H1 (cell line): Measurements from ENCODE around the gene PHACTR1. TPM values are rescaled to one million over a fixed set of nuclear protein-coding genes. Genes with fewer than 3 reads are reported as not detected.

Source experiments
- CTCF ChIA-PET: fragments of 300-600 bp; sonication (Branson Sonifier 250); formaldehyde crosslinking; loops from one replicate; lab custom pipeline; 2021; ENCODE audit not compliant: partially characterized antibody; lab: Charles Lee
- POLR2A ChIA-PET: fragments of 300-600 bp; sonication (Branson Sonifier 250); formaldehyde crosslinking; loops from one replicate; lab custom pipeline; 2021; ENCODE audit warnings: inconsistent platforms; ENCODE audit not compliant: partially characterized antibody; lab: Charles Lee
- DNase-seq, 2 experiments: peaks; one replicate each; pipeline versions ENCODE4 v3.0.0 to v3.0.0-alpha.2; 2010 to 2022; ENCODE audit warnings: low spot score in 2 of 2, low read depth in 1 of 2, mixed read lengths in 1 of 2
- FAIRE-seq: peaks from 2 replicates; lab custom pipeline; 2011; peaks lifted over from hg19 to GRCh38; lab: Jason Lieb, UNC
- H2AFZ ChIP-seq: 2 replicates; pipeline ENCODE4 v1.8.1; 2012; ENCODE audit warnings: low read length, inconsistent platforms
- H2AK5ac ChIP-seq: 2 replicates; pipeline ENCODE4 v1.6.1; 2013; ENCODE audit warnings: low read depth, low read length
- H2BK120ac ChIP-seq: replicated peaks from 2 replicates; pipeline ENCODE3; 2013; ENCODE audit warnings: low read depth, low read length, inconsistent platforms
- H2BK12ac ChIP-seq: 2 replicates; pipeline ENCODE4 v1.6.1; 2013; ENCODE audit warnings: low read depth, low read length
- H2BK15ac ChIP-seq: 2 replicates; pipeline ENCODE4 v1.6.1; 2013; ENCODE audit warnings: low read length
- H2BK20ac ChIP-seq: 2 replicates; pipeline ENCODE4 v1.6.1; 2013; ENCODE audit warnings: low read length
- H2BK5ac ChIP-seq: 2 replicates; pipeline ENCODE4 v1.6.1; 2013; ENCODE audit warnings: low read depth, low read length
- H3K14ac ChIP-seq: 2 replicates; pipeline ENCODE4 v1.6.1; 2013; ENCODE audit warnings: inconsistent platforms; ENCODE audit not compliant: insufficient read length
- H3K18ac ChIP-seq: 2 replicates; pipeline ENCODE4 v1.6.1; 2013; ENCODE audit warnings: low read length; ENCODE audit errors: extremely low read depth
- H3K23ac ChIP-seq: 2 replicates; pipeline ENCODE4 v1.6.1; 2013; ENCODE audit warnings: inconsistent platforms; ENCODE audit not compliant: insufficient read length
- H3K23me2 ChIP-seq: 2 replicates; pipeline ENCODE4 v1.6.1; 2013; ENCODE audit warnings: low read depth, low read length
- H3K27ac ChIP-seq: 2 replicates; pipeline ENCODE4 v1.6.1; 2011; ENCODE audit warnings: low read depth, low read length, inconsistent platforms
- H3K27me3 ChIP-seq, 4 experiments: replicated peaks in 1 of 4; 1 replicate in 1 of 4; 2 replicates in 3 of 4; pipeline versions ENCODE4 v1.6.1 to v1.8.1; 2011 to 2013; ENCODE audit warnings: low read length in 3 of 4, mild to moderate bottlenecking in 3 of 4, inconsistent platforms in 2 of 4, mixed read lengths in 2 of 4, moderate library complexity in 1 of 4; ENCODE audit not compliant: control insufficient read depth in 3 of 4, insufficient read depth in 3 of 4; ENCODE audit errors: extremely low read depth in 1 of 4
- H3K36me3 ChIP-seq, 4 experiments: 2 replicates each; pipeline versions ENCODE4 v1.6.1 to v1.8.1; 2011 to 2013; ENCODE audit warnings: mild to moderate bottlenecking in 4 of 4, low read length in 3 of 4, moderate library complexity in 2 of 4, control low read depth in 1 of 4, inconsistent platforms in 1 of 4; ENCODE audit not compliant: insufficient read depth in 4 of 4, control insufficient read depth in 2 of 4
- H3K4ac ChIP-seq: replicated peaks from 2 replicates; pipeline ENCODE3; 2013; ENCODE audit warnings: low read length, low read depth, mixed read lengths, inconsistent platforms; ENCODE audit not compliant: insufficient read length
- H3K4me1 ChIP-seq, 4 experiments: replicated peaks in 1 of 4; 1 replicate in 1 of 4; 2 replicates in 3 of 4; pipeline versions ENCODE4 v1.6.1 to v1.8.1; 2011 to 2013; ENCODE audit warnings: low read length in 3 of 4, inconsistent platforms in 2 of 4, mixed read lengths in 1 of 4; ENCODE audit not compliant: insufficient read depth in 4 of 4, control insufficient read depth in 3 of 4
- H3K4me2 ChIP-seq, 2 experiments: 2 replicates each; pipeline versions ENCODE4 v1.6.1 to v1.8.1; 2011 to 2013; ENCODE audit warnings: low read depth in 2 of 2, low read length in 2 of 2, control low read depth in 1 of 2, inconsistent platforms in 1 of 2, mild to moderate bottlenecking in 1 of 2; ENCODE audit not compliant: insufficient read depth in 1 of 2
- H3K4me3 ChIP-seq, 4 experiments: fragments of 200-600, 300-600 bp in 1 of 4; sonication (generic), shearing (Covaris generic), sonication (Bioruptor Twin) in 1 of 4; 2 replicates each; pipeline versions ENCODE4 v1.5.1 to v1.8.1; 2011 to 2016; ENCODE audit warnings: low read length in 4 of 4, low read depth in 3 of 4, control low read depth in 2 of 4, inconsistent platforms in 2 of 4, mild to moderate bottlenecking in 2 of 4, mixed read lengths in 1 of 4, moderate library complexity in 1 of 4; ENCODE audit not compliant: insufficient read depth in 2 of 4; ENCODE audit errors: extremely low read depth in 1 of 4
- H3K56ac ChIP-seq: replicated peaks from 2 replicates; pipeline ENCODE3; 2013; ENCODE audit warnings: low read depth, mild to moderate bottlenecking, mixed read lengths, low read length, inconsistent platforms; ENCODE audit not compliant: insufficient read length
- H3K79me1 ChIP-seq: 2 replicates; pipeline ENCODE4 v1.6.1; 2013; ENCODE audit warnings: low read depth, low read length, control low read depth
- H3K79me2 ChIP-seq, 2 experiments: 2 replicates each; pipeline versions ENCODE4 v1.6.1 to v1.8.1; 2012 to 2013; ENCODE audit warnings: low read length in 2 of 2, mild to moderate bottlenecking in 2 of 2, inconsistent platforms in 1 of 2; ENCODE audit not compliant: insufficient read depth in 2 of 2, control insufficient read depth in 1 of 2
- H3K9ac ChIP-seq, 4 experiments: replicated peaks in 1 of 4; 1 replicate in 1 of 4; 2 replicates in 3 of 4; pipeline versions ENCODE4 v1.6.1 to v1.8.1; 2011 to 2013; ENCODE audit warnings: low read depth in 3 of 4, low read length in 3 of 4, control low read depth in 2 of 4, mild to moderate bottlenecking in 2 of 4, moderate library complexity in 2 of 4, inconsistent platforms in 1 of 4; ENCODE audit errors: extremely low read depth in 1 of 4
- H3K9me3 ChIP-seq, 2 experiments: 2 replicates each; pipeline versions ENCODE4 v1.6.1 to v1.8.1; 2012 to 2013; ENCODE audit warnings: mild to moderate bottlenecking in 2 of 2, moderate library complexity in 2 of 2, control low read depth in 1 of 2, inconsistent platforms in 1 of 2, low read depth in 1 of 2, low read length in 1 of 2, mixed read lengths in 1 of 2; ENCODE audit not compliant: insufficient read depth in 2 of 2
- H4K20me1 ChIP-seq, 2 experiments: replicated peaks in 1 of 2; 2 replicates each; pipeline versions ENCODE3 to v1.8.1; 2011 to 2013; ENCODE audit warnings: inconsistent platforms in 2 of 2, low read length in 2 of 2, mild to moderate bottlenecking in 1 of 2; ENCODE audit not compliant: insufficient read depth in 2 of 2, control insufficient read depth in 1 of 2
- H4K5ac ChIP-seq: 2 replicates; pipeline ENCODE4 v1.6.1; 2013; ENCODE audit warnings: low read length, low read depth, mixed read lengths, inconsistent platforms; ENCODE audit not compliant: insufficient read length
- H4K8ac ChIP-seq: 2 replicates; pipeline ENCODE4 v1.8.0; 2013; ENCODE audit warnings: mild to moderate bottlenecking, moderate library complexity, low read length, inconsistent platforms; ENCODE audit not compliant: insufficient read depth; ENCODE audit errors: extremely low read depth
- H4K91ac ChIP-seq: replicated peaks from 2 replicates; pipeline ENCODE3; 2013; ENCODE audit warnings: low read length, mixed read lengths, inconsistent platforms; ENCODE audit not compliant: insufficient read length
- CHD2 ChIP-seq: IDR thresholded peaks from 2 replicates; pipeline ENCODE4 v1.6.1; 2012; ENCODE audit warnings: low read length, improper control_type of control experiment
- JUND ChIP-seq: IDR thresholded peaks from 2 replicates; pipeline ENCODE4 v1.6.1; 2011; ENCODE audit warnings: mild to moderate bottlenecking, improper control_type of control experiment, low read length
- PHF8 ChIP-seq: fragments of 200-600 bp; sonication (generic); conservative IDR thresholded peaks from 2 replicates; pipeline ENCODE4 v1.7.1; 2012; ENCODE audit warnings: low read depth, mild to moderate bottlenecking, inconsistent platforms, low read length, moderate library complexity
- POLR2A ChIP-seq, 2 experiments: IDR thresholded peaks; 1 replicate in 1 of 2; 2 replicates in 1 of 2; pipeline ENCODE4 v1.6.1; 2011; ENCODE audit warnings: low read depth in 2 of 2, low read length in 2 of 2, mild to moderate bottlenecking in 2 of 2; ENCODE audit errors: control extremely low read depth in 1 of 2
- SIX5 ChIP-seq: IDR thresholded peaks from 2 replicates; pipeline ENCODE4 v1.6.1; 2011; ENCODE audit warnings: mild to moderate bottlenecking, low read depth, low read length
- SP4 ChIP-seq: IDR thresholded peaks from 2 replicates; pipeline ENCODE4 v1.6.1; 2012; ENCODE audit warnings: low read length, inconsistent platforms
- SRF ChIP-seq: IDR thresholded peaks from 2 replicates; pipeline ENCODE4 v1.6.1; 2011; ENCODE audit warnings: mild to moderate bottlenecking, low read depth, low read length, moderate library complexity
- TAF1 ChIP-seq: IDR thresholded peaks from 2 replicates; pipeline ENCODE4 v1.6.1; 2011; ENCODE audit warnings: mild to moderate bottlenecking, low read depth, low read length
- polyA plus RNA-seq, 7 experiments: library from polyadenylated mRNA; depleted of rRNA in 3 of 7; stranded (reverse) in 5 of 7; unstranded in 2 of 7; fragments of >200 nt in 5 of 7; fragments of 200-250 nt in 2 of 7; gene quantifications; 1 replicate in 5 of 7; 2 replicates in 1 of 7; 4 replicates in 1 of 7; pipeline versions ENCODE4 v1.2.1 to v1.2.3, GENCODE V29; 2011 to 2013; ENCODE audit warnings: missing spikeins in 2 of 7, mixed read lengths in 2 of 7
- total RNA-seq: library from RNA; stranded (reverse); fragmentation: NEBNext Ultra II Directional; extraction: Animal tissue kit (Norgen Biotek cat#: 25700); gene quantifications from 2 replicates; pipeline ENCODE4 v1.2.1, GENCODE V29; 2021

The PHACTR1 gene
- total and polyA plus RNA-seq, 2 of the 8 experiments (the other 6 are each of a cell fraction or from before 2014, with no cell fraction given): 3.9 to 17.1 TPM

GRCh38 chr6:13314806-13315205 lies 598.2 kb downstream of the PHACTR1 start:
- H2BK120ac ChIP-seq: no peak overlapping the region
- no peaks in the 10 kb centered on the region for H3K79me2 ChIP-seq
- H4K20me1 ChIP-seq: no peaks in the 10 kb centered on the region
- H3K23ac ChIP-seq: no peak overlapping the region
- no peak overlapping the region for H4K8ac ChIP-seq
- H2AK5ac ChIP-seq: no peak overlapping the region
- no peak overlapping the region for H2BK15ac ChIP-seq
- DNase-seq (no peak), FAIRE-seq (no peak)
- no peak overlapping the region for H3K4me2 ChIP-seq
- peaks cover 11 to 74% (median 47%) of the 10 kb centered on the region in 4 experiments for H3K36me3 ChIP-seq
- H3K79me1 ChIP-seq: no peaks in the 10 kb centered on the region
- H4K91ac ChIP-seq: no peak overlapping the region
- H2BK12ac ChIP-seq: no peak overlapping the region
- TF ChIP-seq JUND (no peak), SRF (no peak), SIX5 (no peak), POLR2A (IDR thresholded peaks at IDR 0.05; ENCODE audit: control extremely low read depth in 1 of 2, low read depth in 2 of 2, low read length in 2 of 2) (no peak), PHF8 (no peak), SP4 (no peak), TAF1 (no peak), CHD2 (no peak)
- no peak overlapping the region for H3K4ac ChIP-seq
- no peaks in the 10 kb centered on the region for H3K4me1 ChIP-seq
- H3K9me3 ChIP-seq: no peaks in the 10 kb centered on the region
- no peak overlapping the region for H2BK20ac ChIP-seq
- ChIA-PET POLR2A (interaction anchor here (1.0 to 1.6 kb wide), 3 partner anchors 8 to 16 kb away, joined by 3 to 6 read pairs (median 4); no protein-coding TSS in a partner anchor), CTCF (interaction anchor here (0.5 to 1.2 kb wide), 2 partner anchors 310 to 403 kb away, joined by 3 read pairs; no protein-coding TSS in a partner anchor)
- no peak overlapping the region for H3K56ac ChIP-seq
- H2AFZ ChIP-seq: no peak overlapping the region
- H3K9ac ChIP-seq: no peak overlapping the region
- H4K5ac ChIP-seq: no peak overlapping the region
- H3K14ac ChIP-seq: no peak overlapping the region
- H3K27ac ChIP-seq: no peak overlapping the region
- no peak overlapping the region for H2BK5ac ChIP-seq
- no peak overlapping the region for H3K18ac ChIP-seq
- H3K4me3 ChIP-seq: no peak overlapping the region
- H3K27me3 ChIP-seq: no peaks in the 10 kb centered on the region
- H3K23me2 ChIP-seq: no peaks in the 10 kb centered on the region
